Measurements from ENCODE around the gene A2M. TPM values are rescaled to one million over a fixed set of nuclear protein-coding genes. Genes with fewer than 3 reads are reported as not detected.

The A2M gene
- polyA plus RNA-seq, 1 experiment, result 171 TPM

DNA sequence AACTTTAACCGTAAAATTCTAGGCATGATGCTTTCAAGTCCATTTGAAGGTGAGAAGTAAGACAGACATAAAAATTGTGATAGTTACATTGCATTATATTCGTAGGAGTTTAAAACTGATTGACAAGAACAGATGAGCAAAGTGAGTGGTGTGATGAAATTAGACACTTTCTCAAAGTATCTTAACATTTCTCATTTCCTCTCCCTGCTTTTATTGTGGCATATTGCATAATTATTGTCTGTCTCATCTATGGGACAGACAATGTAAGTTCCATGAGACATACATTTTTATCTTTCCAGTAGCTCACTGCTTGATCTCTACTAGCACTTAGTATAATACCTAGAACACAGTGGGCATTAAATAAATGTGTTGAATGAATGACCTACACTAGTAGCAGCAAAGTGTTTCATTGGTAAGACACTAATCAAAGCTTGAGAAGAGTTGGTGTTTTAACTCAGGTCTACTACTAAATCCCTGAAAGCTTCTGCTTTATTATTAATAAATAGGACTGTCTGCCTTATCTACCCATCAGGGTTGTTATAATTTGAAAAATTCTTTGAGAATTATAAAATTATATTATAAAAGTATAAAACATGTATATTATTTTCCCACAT lies 19.0 kb downstream of the A2M start:
- H3K27me3 ChIP-seq (ENCODE audit: control insufficient read depth, insufficient read depth, low read length), result no peaks in the 10 kb centered on the region
- CTCF ChIA-PET, result no interaction called here
- no peak overlapping the region for H3K4me3 ChIP-seq (ENCODE audit: low read depth, low read length)
- POLR2A ChIA-PET, result no interaction called here
- no peaks in the 10 kb centered on the region for H3K36me3 ChIP-seq (ENCODE audit: control insufficient read depth, insufficient read depth, low read length)
- TF ChIP-seq, protein P1, sequence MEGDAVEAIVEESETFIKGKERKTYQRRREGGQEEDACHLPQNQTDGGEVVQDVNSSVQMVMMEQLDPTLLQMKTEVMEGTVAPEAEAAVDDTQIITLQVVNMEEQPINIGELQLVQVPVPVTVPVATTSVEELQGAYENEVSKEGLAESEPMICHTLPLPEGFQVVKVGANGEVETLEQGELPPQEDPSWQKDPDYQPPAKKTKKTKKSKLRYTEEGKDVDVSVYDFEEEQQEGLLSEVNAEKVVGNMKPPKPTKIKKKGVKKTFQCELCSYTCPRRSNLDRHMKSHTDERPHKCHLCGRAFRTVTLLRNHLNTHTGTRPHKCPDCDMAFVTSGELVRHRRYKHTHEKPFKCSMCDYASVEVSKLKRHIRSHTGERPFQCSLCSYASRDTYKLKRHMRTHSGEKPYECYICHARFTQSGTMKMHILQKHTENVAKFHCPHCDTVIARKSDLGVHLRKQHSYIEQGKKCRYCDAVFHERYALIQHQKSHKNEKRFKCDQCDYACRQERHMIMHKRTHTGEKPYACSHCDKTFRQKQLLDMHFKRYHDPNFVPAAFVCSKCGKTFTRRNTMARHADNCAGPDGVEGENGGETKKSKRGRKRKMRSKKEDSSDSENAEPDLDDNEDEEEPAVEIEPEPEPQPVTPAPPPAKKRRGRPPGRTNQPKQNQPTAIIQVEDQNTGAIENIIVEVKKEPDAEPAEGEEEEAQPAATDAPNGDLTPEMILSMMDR (IDR thresholded peaks at IDR 0.05; ENCODE audit: insufficient read depth, low read depth, low read length), result no peak
- no peak for DNase-seq (ENCODE audit: low read depth)

DNA sequence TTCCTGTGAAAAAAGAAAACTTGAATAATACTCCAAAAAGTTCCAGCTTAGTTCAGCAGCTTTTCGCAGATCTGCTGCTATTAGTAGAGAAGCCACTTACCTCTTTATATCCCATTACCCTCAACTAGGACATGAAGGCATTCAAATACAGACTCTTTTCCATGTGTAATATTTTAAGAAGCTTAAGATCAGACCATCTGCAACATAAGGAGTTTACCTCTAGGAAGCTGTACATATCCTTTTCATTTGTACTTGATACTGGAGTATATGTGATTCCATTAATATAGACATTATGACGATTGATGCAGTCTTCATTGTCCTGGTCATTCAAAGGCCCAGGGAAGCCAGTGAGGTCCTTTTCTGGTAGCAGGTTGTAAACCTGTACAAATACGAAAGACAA lies 20.4 kb downstream of the A2M start:
- POLR2A ChIA-PET, result no interaction called here
- Histone ChIP-seq H3K4me3 (ENCODE audit: low read depth, low read length) (no peak overlapping the region), H3K27me3 (ENCODE audit: control insufficient read depth, insufficient read depth, low read length) (no peaks in the 10 kb centered on the region), H3K36me3 (ENCODE audit: control insufficient read depth, insufficient read depth, low read length) (no peaks in the 10 kb centered on the region)
- TF ChIP-seq, protein P1 (IDR thresholded peaks at IDR 0.05; ENCODE audit: insufficient read depth, low read depth, low read length), result no peak
- no peak for DNase-seq (ENCODE audit: low read depth)
- CTCF ChIA-PET, result interaction anchor here (0.6 kb wide), 1 partner anchor 1420 kb away, joined by 3 read pairs; no protein-coding TSS in a partner anchor

DNA sequence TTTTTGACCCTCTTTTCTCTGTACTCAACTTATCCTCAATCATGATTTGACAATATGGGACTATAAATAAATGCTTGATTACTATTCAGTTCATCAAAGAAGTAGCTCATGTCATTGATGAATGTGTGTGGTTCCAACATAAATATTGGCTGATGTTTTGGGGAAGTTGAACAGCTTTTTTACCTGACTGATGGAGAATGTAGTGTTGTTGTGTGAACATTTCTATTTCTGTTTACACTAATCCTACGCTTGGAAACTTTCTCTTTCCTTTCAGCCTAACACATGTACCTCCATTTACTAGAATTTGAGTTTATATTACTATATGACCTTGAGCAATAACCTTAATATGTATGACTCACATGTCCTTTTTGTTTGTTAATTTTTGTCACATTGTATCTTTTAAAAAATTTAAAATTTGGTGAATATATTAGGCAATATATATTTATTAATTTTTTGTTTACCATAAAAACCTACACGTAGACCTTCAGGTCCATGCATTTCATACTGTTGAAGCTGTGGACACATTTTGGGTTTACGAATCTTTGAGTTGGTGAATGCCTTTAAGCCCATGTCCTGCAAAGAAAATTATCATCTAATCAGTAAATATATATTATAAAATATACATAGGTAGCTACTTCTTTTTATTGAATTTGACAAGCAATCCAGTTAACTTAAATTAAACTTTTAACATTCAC lies 21.1 kb downstream of the A2M start:
- Histone ChIP-seq H3K27me3 (ENCODE audit: control insufficient read depth, insufficient read depth, low read length) (no peaks in the 10 kb centered on the region), H3K36me3 (ENCODE audit: control insufficient read depth, insufficient read depth, low read length) (no peaks in the 10 kb centered on the region), H3K4me3 (ENCODE audit: low read depth, low read length) (no peak overlapping the region)
- no peak for DNase-seq (ENCODE audit: low read depth)
- ChIA-PET CTCF (interaction anchor here (0.6 kb wide), 1 partner anchor 30 kb away, joined by 3 read pairs; no protein-coding TSS in a partner anchor), POLR2A (no interaction called here)
- TF ChIP-seq, protein P1 (IDR thresholded peaks at IDR 0.05; ENCODE audit: insufficient read depth, low read depth, low read length), result no peak

DNA sequence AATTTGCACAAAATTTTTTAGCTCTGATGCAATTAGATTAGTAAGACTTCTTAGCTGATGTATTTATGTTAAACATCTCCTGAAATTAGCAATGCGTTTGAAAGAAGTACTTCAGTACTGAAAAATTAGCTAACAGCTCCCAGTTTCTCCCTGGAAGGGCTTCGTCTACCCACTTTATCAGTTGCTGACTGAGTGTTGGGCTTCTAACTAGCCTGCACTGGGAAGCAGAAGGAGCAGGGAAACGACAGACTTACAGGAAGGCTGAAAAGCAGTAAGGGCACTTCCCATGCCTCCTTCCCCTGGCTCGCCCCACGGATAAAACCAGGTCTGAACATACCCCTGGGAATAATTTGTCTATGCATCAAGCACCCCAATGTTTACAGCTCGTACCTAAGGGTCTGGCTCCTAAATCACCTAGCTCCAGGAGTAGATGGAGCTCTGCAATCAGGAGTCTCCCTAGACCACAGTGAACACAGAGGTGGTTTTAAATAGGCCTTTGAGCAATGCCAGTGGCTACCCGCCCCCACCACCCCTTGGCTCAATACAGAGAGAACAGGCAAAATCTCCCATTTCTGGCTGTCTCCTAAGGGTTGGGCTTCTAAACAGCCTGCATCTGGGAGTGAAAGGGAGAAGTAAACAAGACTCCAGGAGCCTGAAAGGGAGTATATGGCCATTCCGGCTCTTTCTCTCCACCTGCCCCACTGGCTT lies 23.7 kb downstream of the A2M start:
- TF ChIP-seq, protein P1 (IDR thresholded peaks at IDR 0.05; ENCODE audit: insufficient read depth, low read depth, low read length), result no peak
- Histone ChIP-seq H3K4me3 (ENCODE audit: low read depth, low read length) (no peak overlapping the region), H3K36me3 (ENCODE audit: control insufficient read depth, insufficient read depth, low read length) (no peaks in the 10 kb centered on the region), H3K27me3 (ENCODE audit: control insufficient read depth, insufficient read depth, low read length) (no peaks in the 10 kb centered on the region)
- POLR2A ChIA-PET, result no interaction called here
- no peak for DNase-seq (ENCODE audit: low read depth)
- CTCF ChIA-PET, result no interaction called here

DNA sequence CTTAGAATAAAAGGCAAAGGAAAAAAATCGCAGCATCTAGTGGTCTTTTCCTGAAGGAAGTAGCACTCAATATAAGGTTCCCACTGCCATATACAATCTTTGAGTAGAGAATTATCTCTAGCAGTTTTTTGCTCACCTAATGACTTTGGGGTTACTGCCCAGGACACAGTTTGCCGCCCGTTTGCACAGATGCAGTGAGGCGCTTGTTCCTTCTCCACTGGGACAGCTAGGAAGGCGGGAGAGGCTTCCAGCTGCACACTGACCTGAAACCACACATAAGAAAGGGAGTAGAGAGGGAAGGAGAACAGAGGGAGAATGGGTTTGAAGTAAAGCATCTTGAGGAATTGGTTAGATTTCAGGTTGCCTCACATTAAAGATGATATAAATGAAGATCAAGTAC lies 25.5 kb downstream of the A2M start:
- H3K27me3 ChIP-seq (ENCODE audit: control insufficient read depth, insufficient read depth, low read length), result no peaks in the 10 kb centered on the region
- POLR2A ChIA-PET, result no interaction called here
- no peaks in the 10 kb centered on the region for H3K36me3 ChIP-seq (ENCODE audit: control insufficient read depth, insufficient read depth, low read length)
- no peak for DNase-seq (ENCODE audit: low read depth)
- CTCF ChIA-PET, result no interaction called here
- no peak overlapping the region for H3K4me3 ChIP-seq (ENCODE audit: low read depth, low read length)
- TF ChIP-seq, protein P1 (IDR thresholded peaks at IDR 0.05; ENCODE audit: insufficient read depth, low read depth, low read length), result no peak
